GM18873 (cell line): ENCODE data around the gene PRTN3.

Experiments used
- ATAC-seq: cut with Tn5 transposase; IDR thresholded peaks from one replicate; pipeline ENCODE4 v1.9.1; 2021; ENCODE audit warnings: mild to moderate bottlenecking, moderate library complexity, moderate number of reproducible peaks; ENCODE audit not compliant: unreplicated experiment, low FRiP score

Gene PRTN3

DNA sequence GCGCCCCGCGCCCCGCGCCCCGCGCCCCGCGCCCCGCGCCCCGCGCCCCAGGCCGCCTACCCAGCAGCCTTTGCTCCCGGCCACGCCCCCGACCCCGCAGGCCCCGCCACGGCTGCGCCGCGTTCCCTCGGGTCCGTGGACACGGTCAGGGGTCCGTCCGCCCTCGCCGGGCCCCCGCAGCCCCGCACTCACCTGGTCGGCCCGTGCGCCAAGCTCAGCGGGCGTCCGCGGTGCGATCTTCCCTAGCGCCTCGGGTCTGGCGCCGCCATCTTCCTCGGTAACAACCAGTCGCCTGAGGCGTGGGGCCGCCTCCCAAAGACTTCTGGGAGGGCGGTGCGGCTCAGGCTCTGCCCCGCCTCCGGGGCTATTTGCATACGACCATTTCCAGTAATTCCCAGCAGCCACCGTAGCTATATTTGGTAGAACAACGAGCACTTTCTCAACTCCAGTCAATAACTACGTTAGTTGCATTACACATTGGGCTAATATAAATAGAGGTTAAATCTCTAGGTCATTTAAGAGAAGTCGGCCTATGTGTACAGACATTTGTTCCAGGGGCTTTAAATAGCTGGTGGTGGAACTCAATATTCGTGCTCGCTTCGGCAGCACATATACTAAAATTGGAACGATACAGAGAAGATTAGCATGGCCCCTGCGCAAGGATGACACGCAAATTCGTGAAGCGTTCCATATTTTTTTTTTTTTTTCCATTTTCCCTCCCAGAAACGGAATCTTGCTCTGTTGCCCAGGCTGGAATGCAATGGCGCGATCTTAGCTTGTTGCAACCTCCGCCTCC is 52.3 kb downstream of the PRTN3 start, which contains the start of the genes MED16 and RNU6-9:
TSS of gene MED16 (minus strand) at position 294 of the 796 bp plus-strand sequence. CDS start 2,056 bp downstream, outside the sequence.
TSS of gene RNU6-9 (plus strand) at position 591 of the 796 bp plus-strand sequence.
- peak; percentile 64 for ATAC-seq

DNA sequence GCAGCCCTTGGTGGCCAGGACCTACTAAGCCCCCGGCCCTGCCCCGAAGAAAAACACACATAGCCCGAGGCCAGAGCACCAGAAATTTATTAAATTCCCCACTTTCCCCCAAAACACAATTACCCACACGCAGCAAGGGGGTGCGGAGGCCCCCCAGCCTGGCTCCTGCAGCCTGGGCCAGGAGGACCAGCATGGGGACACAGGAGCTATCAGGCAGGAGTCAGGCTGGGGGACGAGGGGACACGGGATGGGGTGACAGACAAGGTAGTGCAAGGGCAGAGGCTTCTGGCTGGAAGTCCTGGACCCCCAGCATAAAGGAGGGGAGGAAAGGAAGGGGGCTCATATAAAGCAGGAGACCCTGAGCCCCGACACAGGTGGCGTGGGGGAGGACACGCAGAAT is 55.6 kb downstream of the PRTN3 start:
- no peak for ATAC-seq

DNA sequence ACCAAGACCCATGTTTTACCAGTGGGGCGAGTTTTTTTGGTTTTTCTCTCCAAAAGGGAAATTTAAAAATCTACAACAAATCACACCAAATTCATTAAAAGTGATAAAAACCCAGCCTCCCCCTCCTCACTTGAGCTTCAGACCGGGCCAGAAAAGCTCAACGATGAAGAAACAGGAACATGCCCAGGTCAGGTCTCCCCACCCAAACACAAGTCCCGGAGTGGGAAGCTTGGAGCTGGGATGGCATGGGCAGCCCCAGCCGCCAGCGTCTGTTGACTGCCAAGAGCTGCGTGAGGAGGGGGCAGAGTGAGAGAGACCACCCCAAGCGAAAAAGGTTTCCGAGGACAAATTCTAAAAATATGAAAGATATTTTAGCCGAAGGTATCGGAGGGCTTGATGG is 56.2 kb downstream of the PRTN3 start:
- ATAC-seq = no peak

DNA sequence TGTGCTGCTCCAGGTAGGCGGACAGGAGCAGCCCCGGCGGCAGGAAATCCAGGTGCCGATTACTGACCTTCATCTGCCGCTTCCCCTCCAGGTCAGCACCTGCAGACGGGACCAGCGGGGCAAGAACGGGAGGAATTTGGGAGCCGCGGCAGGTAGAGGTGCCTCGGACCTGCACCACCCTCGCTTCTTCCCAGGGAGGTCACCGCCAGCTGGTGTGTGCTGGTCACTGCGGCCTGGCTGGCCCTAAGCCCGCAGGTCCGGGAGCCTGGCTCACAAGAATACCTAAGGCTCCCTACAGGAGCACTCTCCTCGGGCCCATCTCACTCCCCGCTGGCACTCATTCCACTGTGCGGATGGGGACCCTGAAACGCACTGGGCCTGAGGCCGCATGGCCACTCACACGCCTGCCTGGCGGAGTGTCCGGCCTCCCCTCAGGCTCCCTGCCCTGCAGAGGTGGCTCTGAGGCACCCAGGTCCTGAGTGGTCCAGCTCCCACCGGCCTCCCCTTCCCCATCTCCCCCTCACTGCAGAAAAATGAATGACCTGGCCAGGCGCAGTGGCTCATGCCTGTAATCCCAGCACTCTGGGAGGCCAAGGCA is 56.7 kb downstream of the PRTN3 start:
- ATAC-seq = no peak
